Upper lobe of left lung (tissue), 4 donors: Measurements from ENCODE around the gene CSPG4.

Source experiments
- POLR2A ChIP-seq, 4 donors: fragments of 450-650 bp; IDR thresholded peaks; one replicate each; pipeline ENCODE4 v1.5.1; 2016 to 2017; ENCODE audit warnings: antibody characterized with exemption in 4 of 4, mild to moderate bottlenecking in 2 of 4
- TF ChIP-seq, protein P1 (sequence below), 6 experiments: fragments of 450-650 bp in 4 of 6; fragments of 200-600 bp in 2 of 6; sonication (generic) in 2 of 6; IDR thresholded peaks; one replicate each; pipeline ENCODE4 v1.5.1; 2016 to 2019; ENCODE audit warnings: antibody characterized with exemption in 6 of 6

DNA sequence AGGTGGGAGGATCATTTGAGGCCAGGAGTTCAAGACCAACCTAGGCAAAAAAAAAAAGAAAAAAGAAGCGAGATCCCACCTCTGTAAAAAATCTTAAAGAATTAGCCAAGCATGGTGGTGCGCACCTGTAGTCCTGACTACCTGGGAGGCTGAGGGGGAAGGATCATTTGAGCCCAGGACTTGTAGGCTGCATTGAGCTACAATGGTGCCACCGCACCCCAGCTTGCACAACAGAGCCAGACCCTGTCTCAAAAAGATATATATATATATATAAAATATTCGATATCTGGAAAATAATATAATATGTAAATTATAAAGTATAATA is 71.5 kb downstream of the CSPG4 start:
- TF ChIP-seq, protein P1, sequence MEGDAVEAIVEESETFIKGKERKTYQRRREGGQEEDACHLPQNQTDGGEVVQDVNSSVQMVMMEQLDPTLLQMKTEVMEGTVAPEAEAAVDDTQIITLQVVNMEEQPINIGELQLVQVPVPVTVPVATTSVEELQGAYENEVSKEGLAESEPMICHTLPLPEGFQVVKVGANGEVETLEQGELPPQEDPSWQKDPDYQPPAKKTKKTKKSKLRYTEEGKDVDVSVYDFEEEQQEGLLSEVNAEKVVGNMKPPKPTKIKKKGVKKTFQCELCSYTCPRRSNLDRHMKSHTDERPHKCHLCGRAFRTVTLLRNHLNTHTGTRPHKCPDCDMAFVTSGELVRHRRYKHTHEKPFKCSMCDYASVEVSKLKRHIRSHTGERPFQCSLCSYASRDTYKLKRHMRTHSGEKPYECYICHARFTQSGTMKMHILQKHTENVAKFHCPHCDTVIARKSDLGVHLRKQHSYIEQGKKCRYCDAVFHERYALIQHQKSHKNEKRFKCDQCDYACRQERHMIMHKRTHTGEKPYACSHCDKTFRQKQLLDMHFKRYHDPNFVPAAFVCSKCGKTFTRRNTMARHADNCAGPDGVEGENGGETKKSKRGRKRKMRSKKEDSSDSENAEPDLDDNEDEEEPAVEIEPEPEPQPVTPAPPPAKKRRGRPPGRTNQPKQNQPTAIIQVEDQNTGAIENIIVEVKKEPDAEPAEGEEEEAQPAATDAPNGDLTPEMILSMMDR (IDR thresholded peaks at IDR 0.05) = no peak
- no peak for TF ChIP-seq POLR2A (IDR thresholded peaks at IDR 0.05)
